Measurements from ENCODE around the gene VAC14. TPM values are rescaled to one million over a fixed set of nuclear protein-coding genes. Genes with fewer than 3 reads are reported as not detected.

VAC14 gene
- total RNA-seq, 1 experiment from 2014 or later, result 49.9 TPM

- Histone ChIP-seq H4K8ac (replicated peaks; ENCODE audit: insufficient read length, low read depth, low read length) (no peak overlapping the region), H2BK120ac (ENCODE audit: low read depth, low read length, poor library complexity, severe bottlenecking) (no peak overlapping the region), H3K14ac (ENCODE audit: insufficient read depth, low read length) (no peak overlapping the region; the same call in 1 of the 2 replicates), H2BK12ac (ENCODE audit: insufficient read length, low read depth, low read length) (no peak overlapping the region), H2AK5ac (ENCODE audit: insufficient read length, low read length) (no peak overlapping the region), H3K56ac (ENCODE audit: insufficient read length, low read depth, low read length) (no peak overlapping the region), H3K27ac (ENCODE audit: insufficient read length, low read depth, low read length) (no peak overlapping the region), H3T11ph (ENCODE audit: low read length) (no peak overlapping the region), H3K4me1 (ENCODE audit: insufficient read depth, low read length) (peaks cover 6% of the 10 kb centered on the region; the same call in 1 of the 2 replicates), H4K5ac (ENCODE audit: insufficient read length, low read depth, low read length) (no peak overlapping the region), H3K23ac (ENCODE audit: insufficient read length, low read depth, low read length) (no peak overlapping the region), H3K79me1 (ENCODE audit: insufficient read depth, low read depth, low read length, poor library complexity, severe bottlenecking) (no peaks in the 10 kb centered on the region), H3K4ac (ENCODE audit: low read depth, low read length) (no peak overlapping the region), H3K9me3 (ENCODE audit: control insufficient read depth, low read depth, low read length) (no peaks in the 10 kb centered on the region), H4K20me1 (ENCODE audit: control insufficient read depth, insufficient read depth, insufficient read length) (no peaks in the 10 kb centered on the region), H3K27me3 (ENCODE audit: insufficient read depth, low read length) (no peaks in the 10 kb centered on the region), H3K9ac (ENCODE audit: extremely low read depth, insufficient read length, low read length) (no peak overlapping the region), H3K4me2 (ENCODE audit: insufficient read depth, insufficient read length, low read length) (no peak overlapping the region), H2BK5ac (ENCODE audit: insufficient read length, low read length) (no peak overlapping the region), H4K91ac (ENCODE audit: insufficient read length, low read depth, low read length) (no peak overlapping the region), H3K23me2 (ENCODE audit: insufficient read length, low read depth, low read length, poor library complexity, severe bottlenecking) (no peaks in the 10 kb centered on the region), H2BK20ac (ENCODE audit: low read depth, low read length, poor library complexity, severe bottlenecking) (no peak overlapping the region), H2BK15ac (ENCODE audit: low read depth, low read length) (no peak overlapping the region), H2AFZ (ENCODE audit: low read length) (no peak overlapping the region), H3K18ac (ENCODE audit: insufficient read length, low read depth, low read length) (no peak overlapping the region), H3K79me2 (ENCODE audit: insufficient read depth, low read length) (no peaks in the 10 kb centered on the region)
- peaks cover 8 to 45% (median 29%) of the 10 kb centered on the region in 3 experiments; a peak in 6 of 7 replicates for H3K36me3 Mint-ChIP-seq (ENCODE audit: insufficient read depth in 1 of 3, low read depth in 3 of 3)
- no peak overlapping the region for H3K4me3 Mint-ChIP-seq
- H3K4me1 Mint-ChIP-seq, result peaks cover 20% of the 10 kb centered on the region in 2 experiments
- DNase-seq, result no peak
- WGBS (ENCODE audit: extremely low coverage, insufficient read length, low lambda C conversion rate), result no CpG with 5 or more reads among the region's 3 CpGs
- no peaks in the 10 kb centered on the region for H3K9me3 Mint-ChIP-seq
- TF ChIP-seq CTCF (conservative IDR thresholded peaks at IDR 0.05), result no peak
- H3K27me3 Mint-ChIP-seq (ENCODE audit: low read depth), result no peaks in the 10 kb centered on the region; the same call in 1 of the 2 replicates
- peak overlapping the region in 2 of 3 experiments; percentile 42 to 89; a peak in 4 of 7 replicates for H3K27ac Mint-ChIP-seq
Observed at GRCh38 chr16:70760221-70760620, 40.7 kb downstream of the VAC14 start.
